Ascending aorta (tissue), 2 donors: ENCODE results near the gene HM13. TPM values are rescaled to one million over a fixed set of nuclear protein-coding genes. Genes with fewer than 3 reads are reported as not detected.
"Not testable (repeated sequence)": the region's sequence is repeated elsewhere in the genome, so short reads cannot be mapped to it uniquely, and the experiment has no call there.

ENCODE experiments used
- DNase-seq, 2 donors: peaks; one replicate each; pipeline ENCODE4 v3.0.0-alpha.2; 2019; ENCODE audit warnings: low spot score in 2 of 2
- H3K27ac ChIP-seq, 2 donors: fragments of 200-600 bp; sonication (generic); one replicate each; pipeline ENCODE4 v1.5.1; 2016 to 2017; ENCODE audit warnings: mild to moderate bottlenecking in 1 of 2
- H3K27me3 ChIP-seq: fragments of 200-600 bp; sonication (generic); one replicate; pipeline ENCODE4 v1.5.1; 2017
- H3K36me3 ChIP-seq, 2 donors: fragments of 200-600 bp; sonication (generic); one replicate each; pipeline ENCODE4 v1.5.1; 2016
- H3K4me1 ChIP-seq, 2 donors: fragments of 200-600 bp; sonication (generic); one replicate each; pipeline ENCODE4 v1.5.1; 2016 to 2017; ENCODE audit warnings: mild to moderate bottlenecking in 1 of 2
- H3K4me3 ChIP-seq, 2 donors: fragments of 200-600 bp; sonication (generic); one replicate each; pipeline ENCODE4 v1.5.1; 2016 to 2017; ENCODE audit warnings: mild to moderate bottlenecking in 1 of 2
- H3K9me3 ChIP-seq, 2 donors: fragments of 200-600 bp; sonication (generic); one replicate each; pipeline ENCODE4 v1.5.1; 2016
- CTCF ChIP-seq, 3 experiments: fragments of 200-600 bp in 2 of 3; fragments of 450-650 bp in 1 of 3; sonication (generic) in 2 of 3; IDR thresholded peaks; one replicate each; pipeline ENCODE4 v1.5.1; 2016 to 2019; ENCODE audit warnings: antibody characterized with exemption in 3 of 3, mild to moderate bottlenecking in 1 of 3, moderate library complexity in 1 of 3
- intact Hi-C: fragments of 100-400 bp; cut with DNase I; formaldehyde crosslinking; loops from one replicate; pipeline ENCODE4 v1.15.1; 2023
- total RNA-seq: library from RNA; depleted of rRNA; stranded (reverse); fragments of >200 nt; gene quantifications from one replicate; pipeline ENCODE4 v1.1.0, GENCODE V29; 2016

Gene HM13
- total RNA-seq, 1 donor from 2014 or later, result 84.9 TPM

GRCh38 chr20:31542201-31542842 lies 28.1 kb downstream of the HM13 start:
- intact Hi-C loops, result no loop called here
- no peak for TF ChIP-seq CTCF (IDR thresholded peaks at IDR 0.05)
- Histone ChIP-seq H3K27me3 (no peaks in the 10 kb centered on the region), H3K4me1 (no peaks in the 10 kb centered on the region), H3K27ac (peak overlapping the region in 1 of 2 donors; percentile 23), H3K4me3 (no peak overlapping the region), H3K9me3 (no peaks in the 10 kb centered on the region), H3K36me3 (peaks cover 39 to 40% of the 10 kb centered on the region in 2 donors)
- no peak for DNase-seq

- H3K36me3 ChIP-seq, result peaks cover 38 to 43% of the 10 kb centered on the region in 2 donors
- H3K27me3 ChIP-seq, result no peaks in the 10 kb centered on the region
- no peak for TF ChIP-seq CTCF (IDR thresholded peaks at IDR 0.05)
- no peak for DNase-seq
- no peak overlapping the region for H3K4me3 ChIP-seq
- H3K9me3 ChIP-seq, result no peaks in the 10 kb centered on the region
- intact Hi-C loops, result no loop called here
- no peak overlapping the region for H3K27ac ChIP-seq
- H3K4me1 ChIP-seq, result no peaks in the 10 kb centered on the region
Measured at GRCh38 chr20:31542963-31543362, 28.7 kb downstream of the HM13 start.

GRCh38 chr20:31543966-31544598 lies 29.8 kb downstream of the HM13 start:
- intact Hi-C loops, result no loop called here
- Histone ChIP-seq H3K27ac (peak overlapping the region; percentile 55 to 56), H3K27me3 (no peaks in the 10 kb centered on the region), H3K4me1 (no peaks in the 10 kb centered on the region), H3K4me3 (no peak overlapping the region), H3K36me3 (peaks cover 37 to 41% of the 10 kb centered on the region in 2 donors), H3K9me3 (no peaks in the 10 kb centered on the region)
- no peak for DNase-seq
- TF ChIP-seq CTCF (IDR thresholded peaks at IDR 0.05), result no peak

GRCh38 chr20:31544600-31544999 lies 30.4 kb downstream of the HM13 start:
- no peak for DNase-seq
- Histone ChIP-seq H3K9me3 (no peaks in the 10 kb centered on the region), H3K27me3 (no peaks in the 10 kb centered on the region), H3K36me3 (peaks cover 37 to 41% of the 10 kb centered on the region in 2 donors), H3K27ac (peak overlapping the region; percentile 55), H3K4me1 (no peaks in the 10 kb centered on the region), H3K4me3 (no peak overlapping the region)
- intact Hi-C loops, result no loop called here
- no peak for TF ChIP-seq CTCF (IDR thresholded peaks at IDR 0.05)

GRCh38 chr20:31545621-31546040 lies 31.4 kb downstream of the HM13 start:
- H3K4me1 ChIP-seq, result not testable (repeated sequence)
- intact Hi-C loops, result loop anchor here (2.0 kb wide), 1 partner anchor 31 kb away; the partner anchor contains the start of gene HM13
- H3K36me3 ChIP-seq, result peaks cover 39 to 41% of the 10 kb centered on the region in 2 donors

GRCh38 chr20:31547017-31547675 lies 32.9 kb downstream of the HM13 start:
- no peaks in the 10 kb centered on the region for H3K9me3 ChIP-seq
- H3K4me3 ChIP-seq, result peak overlapping the region; percentile 43 to 60
- H3K4me1 ChIP-seq, result no peaks in the 10 kb centered on the region
- DNase-seq, result peak; percentile 47 to 89
- TF ChIP-seq CTCF (IDR thresholded peaks at IDR 0.05), result peak in 1 of 3 experiments; percentile 14
- no peaks in the 10 kb centered on the region for H3K27me3 ChIP-seq
- peaks cover 50 to 52% of the 10 kb centered on the region in 2 donors for H3K36me3 ChIP-seq
- H3K27ac ChIP-seq, result peak overlapping the region; percentile 75 to 84
- intact Hi-C loops, result loop anchor here (2.0 kb wide), 1 partner anchor 32 kb away; the partner anchor contains the start of gene HM13

More at GRCh38 chr20:31545621-31546040, 31.4 kb downstream of the HM13 start:
- H3K27ac ChIP-seq, DNase-seq, H3K9me3 ChIP-seq, H3K4me3 ChIP-seq, H3K27me3 ChIP-seq: not testable (repeated sequence)
